Common myeloid progenitor, CD34-positive (primary cell): ENCODE data around the gene CNTN4.

Experiments
- CTCF ChIA-PET: fragments of 350-600 bp; sonication (Branson Sonifier 250); formaldehyde crosslinking; loops from one replicate; lab custom pipeline; 2021; ENCODE audit warnings: antibody characterized with exemption; lab: Charles Lee
- POLR2A ChIA-PET: fragments of 350-600 bp; sonication (Branson Sonifier 250); formaldehyde crosslinking; loops from one replicate; lab custom pipeline; 2021; ENCODE audit warnings: antibody characterized with exemption; lab: Charles Lee
- DNase-seq, 3 donors: peaks; one replicate each; pipeline versions ENCODE4 v3.0.0 to v3.0.0-alpha.2; 2013
- H3K27ac ChIP-seq, 2 experiments: 1 replicate in 1 of 2; 2 replicates in 1 of 2; pipeline ENCODE4 v1.7.0; 2013; ENCODE audit warnings: inconsistent platforms in 2 of 2, low read length in 2 of 2, mild to moderate bottlenecking in 2 of 2, low read depth in 1 of 2, moderate library complexity in 1 of 2; ENCODE audit not compliant: severe bottlenecking in 2 of 2, insufficient read depth in 1 of 2, poor library complexity in 1 of 2
- H3K27me3 ChIP-seq, 5 experiments: replicated peaks in 2 of 5; 1 replicate in 3 of 5; 2 replicates in 2 of 5; pipeline versions ENCODE4 v1.6.1 to v1.7.0; 2013; ENCODE audit warnings: low read length in 4 of 5, mild to moderate bottlenecking in 2 of 5, moderate library complexity in 2 of 5, inconsistent platforms in 1 of 5; ENCODE audit not compliant: insufficient read depth in 5 of 5, control insufficient read depth in 4 of 5
- H3K36me3 ChIP-seq, 4 experiments: 1 replicate in 2 of 4; 2 replicates in 2 of 4; pipeline versions ENCODE4 v1.6.1 to v1.7.0; 2013; ENCODE audit warnings: low read length in 3 of 4, control low read depth in 1 of 4, mild to moderate bottlenecking in 1 of 4; ENCODE audit not compliant: control insufficient read depth in 4 of 4, insufficient read depth in 4 of 4
- H3K4me1 ChIP-seq, 4 experiments: 1 replicate in 3 of 4; 2 replicates in 1 of 4; pipeline versions ENCODE4 v1.6.1 to v1.7.1; 2013; ENCODE audit warnings: low read length in 3 of 4, mild to moderate bottlenecking in 3 of 4, control low read depth in 1 of 4, inconsistent platforms in 1 of 4, moderate library complexity in 1 of 4; ENCODE audit not compliant: control insufficient read depth in 4 of 4, insufficient read depth in 4 of 4; ENCODE audit errors: control extremely low read depth in 1 of 4
- H3K4me3 ChIP-seq, 7 experiments: 1 replicate in 4 of 7; 2 replicates in 3 of 7; pipeline versions ENCODE4 v1.5.1 to v1.7.0; 2013; ENCODE audit warnings: mild to moderate bottlenecking in 7 of 7, low read length in 6 of 7, moderate library complexity in 6 of 7, inconsistent platforms in 2 of 7, low read depth in 2 of 7, control low read depth in 1 of 7; ENCODE audit not compliant: insufficient read depth in 4 of 7, control insufficient read depth in 1 of 7; ENCODE audit errors: extremely low read depth in 1 of 7
- H3K9me3 ChIP-seq, 5 experiments: 1 replicate in 4 of 5; 2 replicates in 1 of 5; pipeline versions ENCODE4 v1.6.1 to v1.7.1; 2013; ENCODE audit warnings: low read length in 4 of 5, mild to moderate bottlenecking in 2 of 5, inconsistent platforms in 1 of 5, low read depth in 1 of 5, moderate library complexity in 1 of 5; ENCODE audit not compliant: control insufficient read depth in 4 of 5, insufficient read depth in 2 of 5; ENCODE audit errors: control extremely low read depth in 1 of 5
- WGBS: methylation state at CpG from one replicate; pipeline ENCODE4 v1.1.5; 2013; ENCODE audit not compliant: insufficient coverage; 5-methylcytosine and 5-hydroxymethylcytosine counted together

The CNTN4 gene

GRCh38 chr3:2218375-2218774 lies 119.7 kb downstream of the CNTN4 start:
- ChIA-PET POLR2A (no interaction called here), CTCF (no interaction called here)
- no peaks in the 10 kb centered on the region for H3K9me3 ChIP-seq
- no peak overlapping the region for H3K27ac ChIP-seq
- H3K36me3 ChIP-seq, result no peaks in the 10 kb centered on the region
- no peaks in the 10 kb centered on the region for H3K4me1 ChIP-seq
- no peak for DNase-seq
- H3K4me3 ChIP-seq, result no peak overlapping the region
- H3K27me3 ChIP-seq, result no peaks in the 10 kb centered on the region
- WGBS, result no CpG with 5 or more reads among the region's 4 CpGs

DNA sequence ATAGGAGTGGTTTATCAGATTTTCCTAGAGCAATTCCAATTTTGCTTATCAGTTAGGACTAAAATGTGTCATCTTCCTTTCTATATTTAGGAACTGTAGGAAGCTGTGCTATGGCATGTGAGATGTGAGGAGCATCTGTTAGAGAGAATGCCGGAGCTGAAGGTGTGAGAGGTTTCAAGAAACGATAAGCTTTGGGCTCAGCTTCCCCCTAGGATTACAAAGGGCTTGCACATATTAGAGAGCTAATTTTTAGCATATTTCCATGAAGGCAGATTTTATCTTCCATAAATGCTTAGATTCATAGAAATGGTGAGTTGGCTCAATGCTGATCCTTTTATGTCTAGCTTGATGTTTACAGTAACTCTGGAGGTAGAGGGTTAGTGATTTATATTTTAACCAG lies 120.2 kb downstream of the CNTN4 start:
- Histone ChIP-seq H3K27me3 (no peaks in the 10 kb centered on the region), H3K36me3 (no peaks in the 10 kb centered on the region), H3K27ac (no peak overlapping the region), H3K4me1 (no peaks in the 10 kb centered on the region), H3K9me3 (no peaks in the 10 kb centered on the region), H3K4me3 (no peak overlapping the region)
- CTCF ChIA-PET, result no interaction called here
- 62% methylated on average over 2 of the region's 2 CpGs for WGBS
- POLR2A ChIA-PET, result no interaction called here
- DNase-seq, result no peak

GRCh38 chr3:2236203-2236602 lies 137.5 kb downstream of the CNTN4 start:
- H3K4me3 ChIP-seq, result no peak overlapping the region
- H3K27me3 ChIP-seq, result no peaks in the 10 kb centered on the region
- CTCF ChIA-PET, result no interaction called here
- DNase-seq, result no peak
- H3K27ac ChIP-seq, result no peak overlapping the region
- no peaks in the 10 kb centered on the region for H3K9me3 ChIP-seq
- 90% methylated on average over 3 of the region's 4 CpGs for WGBS
- POLR2A ChIA-PET, result no interaction called here
- no peaks in the 10 kb centered on the region for H3K36me3 ChIP-seq
- no peaks in the 10 kb centered on the region for H3K4me1 ChIP-seq

DNA sequence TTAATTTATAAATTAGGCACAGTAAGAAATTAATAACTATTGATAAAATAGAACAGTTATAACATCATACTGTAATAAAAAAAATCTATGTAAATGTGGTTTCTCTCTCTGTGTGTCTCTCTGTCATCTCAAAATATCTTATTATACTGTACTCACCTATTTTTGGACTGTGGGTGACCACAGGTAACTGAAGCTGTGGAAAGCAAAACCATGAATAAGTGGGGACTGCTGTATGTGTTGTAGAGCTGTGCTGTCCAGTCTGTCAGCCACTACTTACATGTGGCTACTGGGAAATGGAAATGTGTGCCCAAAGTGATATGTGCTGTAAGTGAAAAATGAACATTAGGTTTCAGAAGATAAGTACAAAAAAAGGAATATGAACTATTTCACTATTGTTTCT lies 145.5 kb downstream of the CNTN4 start:
- H3K27me3 ChIP-seq, result no peaks in the 10 kb centered on the region
- CTCF ChIA-PET, result no interaction called here
- no peaks in the 10 kb centered on the region for H3K9me3 ChIP-seq
- no peak for DNase-seq
- H3K4me1 ChIP-seq, result no peaks in the 10 kb centered on the region
- POLR2A ChIA-PET, result no interaction called here
- H3K36me3 ChIP-seq, result no peaks in the 10 kb centered on the region
- no peak overlapping the region for H3K27ac ChIP-seq
- no peak overlapping the region for H3K4me3 ChIP-seq

- WGBS, result 92% methylated on average over 3 of the region's 6 CpGs
- POLR2A ChIA-PET, result no interaction called here
- H3K4me1 ChIP-seq, result no peaks in the 10 kb centered on the region
- no peak for DNase-seq
- H3K9me3 ChIP-seq, result no peaks in the 10 kb centered on the region
- CTCF ChIA-PET, result no interaction called here
- no peak overlapping the region for H3K4me3 ChIP-seq
- no peaks in the 10 kb centered on the region for H3K36me3 ChIP-seq
- H3K27ac ChIP-seq, result no peak overlapping the region
- H3K27me3 ChIP-seq, result no peaks in the 10 kb centered on the region
These were observed 148.4 kb downstream of the CNTN4 start for GRCh38 chr3:2246873-2247648.

- DNase-seq, result no peak
- no peaks in the 10 kb centered on the region for H3K4me1 ChIP-seq
- CTCF ChIA-PET, result no interaction called here
- no peaks in the 10 kb centered on the region for H3K9me3 ChIP-seq
- POLR2A ChIA-PET, result no interaction called here
- no peak overlapping the region for H3K4me3 ChIP-seq
- H3K36me3 ChIP-seq, result no peaks in the 10 kb centered on the region
- H3K27ac ChIP-seq, result no peak overlapping the region
- WGBS, result no CpG with 5 or more reads among the region's 4 CpGs
- H3K27me3 ChIP-seq, result no peaks in the 10 kb centered on the region
These were observed 149.2 kb downstream of the CNTN4 start for GRCh38 chr3:2247831-2248230.

- no peaks in the 10 kb centered on the region for H3K27me3 ChIP-seq
- H3K9me3 ChIP-seq, result no peaks in the 10 kb centered on the region
- H3K4me3 ChIP-seq, result no peak overlapping the region
- no peak for DNase-seq
- WGBS, result 80% methylated on average over 1 of the region's 3 CpGs
- no peak overlapping the region for H3K27ac ChIP-seq
- no peaks in the 10 kb centered on the region for H3K4me1 ChIP-seq
- ChIA-PET CTCF (no interaction called here), POLR2A (no interaction called here)
- no peaks in the 10 kb centered on the region for H3K36me3 ChIP-seq
These were observed 152.1 kb downstream of the CNTN4 start for GRCh38 chr3:2250783-2251182.
